Activated CD4-positive, alpha-beta T cell treated with anti-CD3 and anti-CD28 coated beads, Interleukin-2, amount 50 U/mL, for 16 hours (primary cell): ENCODE measurements around the gene CXCL14.
A peak's percentile ranks its signal among the peaks of the same experiment; 100 is the strongest.

Experiments
- DNase-seq: peaks from one replicate; pipeline ENCODE4 v3.0.0-alpha.2; 2020

Gene CXCL14

DNA sequence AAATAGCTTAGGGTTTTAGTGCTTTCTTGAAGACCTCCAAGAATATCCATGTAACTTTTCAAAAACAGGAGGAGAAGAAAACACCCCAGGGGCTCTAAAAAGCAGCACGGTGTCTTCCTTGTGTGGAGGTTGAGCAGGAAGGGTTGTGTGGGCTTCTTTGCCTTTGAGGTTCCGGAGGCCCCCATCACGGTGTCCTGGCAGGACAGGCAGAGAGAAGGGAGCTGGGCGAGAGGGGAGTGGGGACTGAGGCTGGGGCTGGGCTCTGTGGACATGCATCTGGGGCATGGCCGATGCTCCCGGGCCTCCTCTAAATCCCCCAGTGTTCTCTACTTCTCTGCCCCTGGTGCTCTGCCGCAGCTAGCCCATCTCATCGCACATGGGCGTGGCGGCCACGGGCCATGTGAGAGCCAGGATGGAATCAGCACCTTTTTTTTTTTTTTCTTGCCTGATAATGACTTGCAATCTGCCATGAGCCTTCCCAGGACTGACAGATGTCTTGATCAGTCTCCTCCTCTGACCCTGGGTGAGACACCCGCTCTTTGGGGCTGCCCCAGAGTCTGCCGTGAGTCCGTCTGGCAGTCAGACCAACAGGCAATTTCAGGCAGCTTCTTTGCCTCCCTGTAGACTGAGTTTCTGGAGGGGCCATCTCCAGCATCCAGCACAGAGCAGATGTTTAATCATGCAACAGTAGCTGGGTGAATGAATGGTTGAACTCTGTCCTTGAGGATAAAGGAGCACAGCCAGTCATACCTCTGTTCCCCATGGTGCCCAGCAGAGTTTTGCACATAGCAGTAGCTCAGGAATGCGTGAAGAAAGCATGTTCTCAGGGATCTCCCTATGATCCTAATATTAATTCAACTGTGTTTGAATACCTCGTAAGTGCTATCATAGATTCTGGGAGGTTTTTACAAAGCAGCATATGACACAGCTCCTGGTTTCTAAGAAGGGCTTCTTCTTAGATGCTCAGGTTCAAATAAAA is 12.1 kb downstream of the CXCL14 start:
- no peak for DNase-seq

DNA sequence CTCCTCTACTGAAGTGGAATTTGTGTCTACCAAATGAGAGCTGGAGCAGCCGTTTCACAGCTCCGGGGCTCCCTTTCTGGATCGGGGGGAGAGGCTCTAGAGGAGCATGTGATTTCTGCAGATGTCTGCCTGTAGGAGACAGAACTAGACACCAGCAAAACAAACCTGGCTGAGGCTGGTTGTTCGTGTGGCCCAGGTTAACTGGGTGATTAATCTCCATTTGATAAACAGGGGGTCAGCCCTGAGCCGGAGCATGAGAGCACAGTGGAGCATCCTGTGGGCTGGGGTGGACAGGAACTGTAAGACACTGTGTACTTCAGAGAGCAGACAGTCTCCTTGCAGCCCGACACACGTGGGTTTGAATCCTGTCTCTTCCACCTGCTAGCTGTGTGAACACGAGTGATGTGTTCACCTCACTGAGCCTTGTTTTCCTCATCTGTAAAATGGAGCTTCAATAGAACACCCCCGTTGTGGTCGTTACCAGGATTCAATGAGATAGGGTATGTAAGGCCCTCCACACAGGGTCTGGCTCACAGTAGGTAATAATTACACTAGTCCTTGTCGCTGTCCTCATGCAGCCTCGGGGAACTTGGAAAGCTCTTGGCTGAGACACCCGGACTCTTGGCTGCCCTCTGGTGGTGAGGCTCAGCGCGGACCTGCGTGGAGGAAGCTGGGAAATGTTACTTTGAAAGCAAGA is 12.9 kb downstream of the CXCL14 start:
- peak; percentile 66 for DNase-seq

DNA sequence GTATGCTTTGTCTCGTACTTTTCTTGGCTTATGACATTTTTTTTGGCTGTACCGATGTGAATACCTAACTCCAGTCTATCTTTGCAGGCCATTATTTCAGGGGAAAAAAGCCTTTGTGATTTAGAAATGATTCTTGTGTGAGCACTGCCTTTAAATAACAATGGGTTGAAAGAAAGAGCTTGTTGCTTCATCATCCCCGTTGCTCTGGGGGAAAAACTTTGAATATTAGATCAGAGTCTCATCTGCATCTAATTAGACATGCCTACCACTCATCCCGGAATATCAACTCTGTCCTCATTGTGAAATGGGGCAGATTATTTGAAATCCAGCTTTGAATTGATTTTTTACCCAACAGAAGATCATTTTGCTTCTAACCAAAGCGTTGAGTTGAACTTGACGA is 13.5 kb downstream of the CXCL14 start:
- no peak for DNase-seq

DNA sequence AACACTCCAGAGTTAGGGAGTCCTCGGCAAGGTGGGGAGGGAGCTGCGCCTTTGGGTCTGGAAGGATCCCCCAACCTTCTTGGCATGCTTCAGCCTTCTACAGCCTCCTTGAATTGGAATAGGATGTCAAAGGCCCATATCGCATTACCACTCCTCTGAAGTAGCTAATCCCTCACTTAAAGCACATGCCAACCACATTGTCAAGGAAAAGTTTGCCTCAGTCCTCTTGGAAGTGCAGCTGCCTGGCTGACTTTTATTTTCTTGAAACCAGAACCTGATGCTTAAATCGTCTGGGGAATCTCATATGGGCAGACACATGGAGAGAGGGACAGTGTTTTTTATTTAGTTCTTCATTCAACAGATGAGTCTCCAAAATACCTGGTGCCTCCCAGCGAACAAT is 14.5 kb downstream of the CXCL14 start:
- no peak for DNase-seq

DNA sequence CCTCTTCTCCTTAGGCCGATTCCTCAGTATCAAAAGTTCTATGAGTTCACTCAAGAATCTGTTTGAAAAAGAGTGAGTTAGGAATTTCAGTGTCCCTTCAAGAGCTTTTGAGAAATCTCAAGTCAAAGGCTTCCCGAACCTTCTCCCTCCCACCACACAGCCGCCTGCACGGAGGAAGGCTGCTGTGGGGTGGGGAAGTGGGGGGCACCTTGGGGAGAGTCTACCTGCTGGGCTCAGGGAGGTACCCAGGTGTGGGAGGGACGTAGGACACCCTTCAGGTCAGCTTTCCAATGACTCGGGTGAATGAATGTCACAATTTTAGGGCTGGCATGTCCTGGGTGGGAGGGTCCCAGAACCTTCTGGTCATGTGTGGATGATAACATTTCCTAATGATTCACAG is 17.5 kb downstream of the CXCL14 start:
- DNase-seq: no peak

DNA sequence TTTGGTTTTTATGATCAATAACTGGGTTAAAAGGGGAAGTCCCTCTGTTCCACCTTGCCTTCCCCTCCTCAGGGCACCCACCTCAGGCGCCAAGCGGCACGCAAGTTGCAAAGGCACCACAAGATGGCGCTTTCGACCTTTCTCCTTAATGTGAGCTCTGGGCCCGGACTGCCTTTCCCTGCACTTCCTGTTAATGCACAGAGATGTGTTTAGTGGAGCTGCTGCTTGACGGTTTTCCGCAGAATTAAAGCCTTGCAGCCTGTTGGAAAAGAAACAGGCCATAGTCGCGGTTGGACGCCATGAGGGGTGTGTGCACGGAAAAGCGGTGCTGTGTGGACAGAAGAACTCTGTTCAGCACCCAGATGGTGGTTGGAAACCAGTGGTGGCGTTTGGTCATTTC is 17.9 kb downstream of the CXCL14 start:
- DNase-seq: peak; percentile 75

DNA sequence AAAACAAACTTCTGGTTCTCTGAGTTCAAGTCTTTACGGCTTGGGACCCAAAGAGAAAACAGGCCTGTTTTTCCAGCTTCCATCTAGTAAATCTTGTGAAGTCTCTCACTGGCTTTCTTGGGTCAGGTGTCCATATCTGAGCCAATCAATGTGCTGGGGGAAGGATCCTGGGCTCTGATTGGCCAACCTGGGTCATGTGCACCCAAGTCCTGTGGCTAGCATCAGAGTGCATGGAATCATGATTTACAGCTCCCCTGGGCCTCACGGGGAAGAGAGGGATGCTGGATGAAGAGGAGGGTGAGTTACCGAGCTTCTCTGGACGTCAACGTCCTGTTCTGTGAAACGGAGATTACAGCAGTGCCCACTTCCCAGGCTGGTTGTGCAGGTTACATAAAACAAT is 19.4 kb downstream of the CXCL14 start:
- DNase-seq: peak; percentile 5

DNA sequence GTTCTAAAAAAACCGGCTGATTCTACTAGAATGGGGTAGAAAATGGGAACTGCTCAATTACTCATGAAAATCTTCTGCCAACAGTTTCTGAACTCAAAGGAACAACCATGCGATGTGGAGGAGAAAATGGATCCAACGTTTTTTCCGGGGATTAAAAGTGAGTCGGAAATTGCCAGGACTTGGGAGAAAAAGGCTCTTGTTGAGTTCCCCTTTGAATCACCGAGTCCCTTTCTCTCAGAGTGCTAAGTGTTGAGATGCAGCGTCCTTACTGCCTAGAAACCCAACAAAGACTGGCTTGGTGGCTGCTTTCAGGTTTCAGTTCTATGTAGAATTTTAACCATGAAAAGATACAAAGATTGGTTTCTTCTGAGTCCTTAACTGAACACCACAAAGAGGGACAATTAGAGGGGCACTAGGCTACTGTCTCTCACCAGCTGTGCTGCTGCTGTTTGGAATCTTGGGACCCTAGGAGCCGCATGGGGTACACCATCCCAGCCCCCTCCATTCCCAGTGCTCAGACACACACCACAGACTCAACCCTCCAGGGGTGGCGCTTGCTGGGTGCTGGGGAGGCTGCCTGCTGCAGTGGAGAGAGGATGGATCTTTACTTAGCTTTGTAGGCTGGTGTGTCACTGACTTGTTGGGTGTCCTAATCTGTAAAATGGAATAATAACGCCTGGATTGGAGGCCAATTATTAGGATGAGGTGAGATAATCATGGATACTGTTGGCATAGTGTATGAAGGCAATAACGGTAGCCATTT is 21.5 kb downstream of the CXCL14 start:
- DNase-seq: no peak

DNA sequence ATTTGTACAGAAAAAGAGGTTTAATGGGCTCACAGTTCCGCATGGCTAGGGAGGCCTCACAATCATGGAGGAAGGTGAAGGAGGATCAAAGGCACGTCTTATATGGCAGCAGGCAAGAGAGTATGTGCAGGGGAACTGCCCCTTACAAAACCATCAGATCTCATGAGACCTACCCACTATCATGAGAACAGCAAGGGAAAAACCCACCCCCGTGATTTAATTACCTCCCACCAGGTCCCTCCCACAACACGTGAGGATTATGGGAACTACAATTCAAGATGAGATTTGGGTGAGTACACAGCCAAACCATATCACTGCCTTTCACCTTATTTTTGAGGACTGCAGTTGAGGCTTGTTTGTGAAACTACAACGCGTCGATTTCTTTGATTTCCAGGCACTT is 22.2 kb downstream of the CXCL14 start:
- no peak for DNase-seq

DNA sequence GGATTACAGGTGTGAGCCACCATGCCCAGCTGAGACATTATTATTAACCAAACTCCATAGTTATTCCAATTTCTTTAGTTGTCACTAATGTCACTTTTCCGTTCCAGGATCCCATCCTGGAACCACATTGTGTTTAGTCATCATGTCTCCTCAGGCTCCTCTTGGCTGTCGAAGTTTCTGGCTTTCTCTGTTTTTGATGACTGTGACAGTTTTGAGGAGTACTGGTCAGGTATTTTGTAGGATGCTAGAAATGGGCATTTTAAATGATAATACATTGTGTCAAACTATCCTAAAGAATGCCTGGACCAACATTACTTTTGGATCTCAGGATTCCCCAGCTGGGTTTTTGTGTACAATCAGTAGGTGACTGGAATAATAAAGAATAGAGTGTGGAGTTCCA is 23.3 kb downstream of the CXCL14 start:
- DNase-seq: no peak

DNA sequence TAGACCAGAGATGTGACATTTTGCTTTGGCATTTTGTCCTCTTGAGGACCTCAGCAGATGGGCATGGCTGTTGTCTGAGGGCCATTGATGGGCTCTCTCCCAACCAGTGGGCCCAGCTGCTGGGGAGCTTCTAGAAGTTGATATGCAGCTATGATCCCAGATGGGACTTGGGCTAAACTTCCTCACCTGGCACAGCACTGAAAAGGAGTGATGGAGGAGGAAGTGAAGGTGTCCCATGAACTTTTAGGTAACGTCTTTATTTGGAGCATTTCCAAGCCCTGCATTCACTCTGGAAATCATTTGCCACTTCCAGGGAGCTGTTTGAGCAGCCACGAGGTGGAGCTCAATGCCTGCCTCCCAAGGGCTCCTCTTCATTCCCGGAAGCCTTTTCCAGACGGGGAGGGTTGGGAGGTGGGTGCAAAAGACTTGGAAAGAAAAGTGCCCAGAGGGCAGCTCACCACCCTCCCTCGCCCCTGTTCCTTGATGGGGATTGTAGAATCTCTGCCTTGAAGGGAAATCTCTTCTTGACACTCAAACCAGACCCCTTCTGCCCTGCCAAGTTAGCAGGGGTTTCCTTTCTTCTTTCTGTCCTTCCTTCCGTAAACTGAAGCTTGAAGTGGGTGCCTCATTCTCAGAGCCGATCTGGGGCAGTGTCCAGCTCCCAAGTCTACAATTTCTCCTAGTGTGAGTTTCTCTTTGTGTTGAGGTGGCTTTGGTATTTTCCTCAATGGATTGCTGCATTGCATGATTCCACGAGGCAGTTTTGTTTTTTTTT is 24.9 kb downstream of the CXCL14 start:
- DNase-seq: no peak

DNA sequence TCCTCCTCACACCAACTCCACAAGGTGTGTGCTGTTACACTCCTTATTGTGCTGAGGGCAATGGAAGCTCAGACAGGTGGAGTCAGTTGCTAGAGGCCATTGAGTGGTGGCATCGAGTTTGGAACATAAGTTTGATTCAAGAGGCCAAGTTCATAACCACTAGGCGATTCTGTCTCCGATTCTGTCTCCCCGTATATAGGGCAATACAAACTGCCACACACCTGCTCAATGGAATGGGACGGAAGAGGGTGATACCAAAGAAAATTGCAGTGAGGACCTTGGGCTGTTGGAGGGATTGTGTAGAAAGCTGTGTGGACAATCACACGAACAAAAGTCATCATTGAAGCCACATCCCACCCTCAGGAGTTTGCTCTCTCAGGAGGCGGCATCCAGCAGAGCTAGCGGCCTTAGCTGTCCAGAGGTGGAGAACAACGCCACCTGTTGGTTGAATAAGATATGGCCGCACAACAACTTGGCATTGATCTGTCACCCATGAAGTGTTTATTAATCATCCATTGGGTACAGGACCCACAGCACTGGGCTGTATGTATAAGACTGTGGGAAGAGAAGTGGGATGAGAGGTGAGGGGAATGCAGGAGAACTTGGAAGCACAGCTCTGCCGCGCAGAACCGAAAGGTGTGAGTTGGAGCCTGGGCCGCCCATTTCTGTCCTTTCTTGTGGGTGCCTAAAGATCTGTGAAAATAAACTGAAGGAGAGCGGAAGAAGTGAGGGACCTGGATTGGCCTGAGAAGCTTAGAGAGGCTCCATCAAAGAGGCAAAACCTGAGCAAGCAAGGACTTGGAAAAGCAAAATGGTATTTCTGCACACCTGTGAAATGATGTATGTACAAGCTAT is 27.0 kb downstream of the CXCL14 start:
- DNase-seq: peak; percentile 71

DNA sequence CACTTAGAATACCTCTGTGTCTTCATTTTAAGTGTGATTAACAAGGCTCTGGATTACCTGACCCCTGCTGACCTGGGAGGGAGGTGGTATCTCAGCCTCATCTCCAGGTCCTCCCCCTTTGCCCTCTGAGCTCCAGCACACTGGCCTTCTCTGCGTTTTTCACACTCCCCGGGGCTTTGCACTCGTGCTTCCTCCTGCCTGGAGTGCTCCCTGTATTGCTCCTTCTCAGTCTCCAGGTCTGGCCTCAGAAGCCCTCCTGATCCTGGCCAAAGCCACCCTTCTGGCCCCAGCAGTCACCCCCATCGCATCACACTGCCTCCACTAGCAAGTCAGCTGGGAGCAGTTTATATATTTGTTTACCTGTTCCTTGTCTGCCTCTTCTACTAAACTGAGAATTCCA is 29.4 kb downstream of the CXCL14 start:
- DNase-seq: no peak

DNA sequence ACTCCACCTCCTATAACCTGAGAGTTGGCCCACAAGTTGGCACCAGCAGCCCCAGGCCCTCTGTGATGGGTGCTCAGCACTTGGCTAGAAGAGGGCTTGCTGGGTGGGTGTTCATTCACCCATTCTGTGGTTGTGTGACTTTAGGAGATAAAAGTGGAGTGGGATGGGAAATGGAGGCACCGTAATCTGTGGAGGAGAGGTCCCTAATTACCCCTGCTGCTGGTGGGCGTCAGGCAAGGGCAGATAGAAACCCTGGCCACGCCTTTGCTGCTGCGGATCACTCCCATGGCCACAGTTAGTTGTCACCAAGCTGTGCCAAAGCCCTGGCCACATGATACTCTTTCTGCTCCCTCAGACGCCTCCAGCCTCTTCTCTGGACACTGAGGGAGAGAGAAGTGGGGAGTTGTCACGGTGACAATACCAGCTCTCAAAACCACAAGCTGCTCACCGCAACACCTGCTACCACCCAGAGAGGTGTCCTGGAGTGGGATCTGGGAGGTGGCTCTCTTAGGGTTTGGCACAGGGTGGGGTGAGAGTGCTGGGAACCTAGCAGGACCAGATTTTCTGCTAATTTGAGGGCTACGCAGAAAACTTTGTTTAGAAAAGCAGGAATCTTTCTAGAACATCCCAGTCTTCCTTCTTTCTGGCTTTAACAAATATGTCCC is 31.1 kb downstream of the CXCL14 start:
- DNase-seq: no peak

DNA sequence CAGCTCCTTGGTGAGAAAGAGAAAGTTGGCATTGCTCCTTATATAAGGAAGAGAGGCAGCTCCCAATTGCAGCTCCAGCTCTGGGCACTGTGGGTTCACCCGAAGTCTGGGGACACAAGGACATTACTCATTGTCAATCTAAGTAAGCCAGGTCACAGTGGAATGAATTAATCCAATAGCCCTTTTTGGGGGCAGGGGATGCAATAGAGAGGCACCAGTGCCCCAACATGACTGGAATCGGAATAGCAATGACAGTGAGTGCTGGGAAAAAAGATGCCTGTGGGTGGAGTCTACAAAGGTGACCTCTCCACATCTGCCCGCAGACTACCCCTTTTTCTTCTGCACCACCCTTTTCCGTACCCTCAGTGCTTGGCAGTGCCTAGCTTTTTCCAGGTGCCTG is 31.9 kb downstream of the CXCL14 start:
- no peak for DNase-seq

DNA sequence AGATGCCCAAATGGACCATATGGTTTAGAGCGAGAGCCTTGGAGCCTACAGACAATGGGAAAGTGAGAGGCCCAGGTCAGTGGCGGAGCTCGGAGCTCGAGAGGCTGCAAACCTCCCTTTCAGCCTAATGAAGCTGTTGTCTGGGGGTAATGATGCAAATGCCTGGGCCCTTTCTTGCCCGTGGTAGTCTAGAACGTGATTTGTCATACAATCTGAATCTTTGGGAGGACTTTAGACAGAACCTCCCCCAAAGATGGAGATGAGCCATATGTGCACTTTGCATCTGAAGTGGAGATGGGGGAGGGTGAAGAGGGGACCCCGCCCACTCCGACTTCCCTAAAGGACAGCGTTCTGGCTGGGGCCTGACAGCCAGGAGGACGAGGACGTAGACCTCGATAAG is 32.7 kb downstream of the CXCL14 start:
- no peak for DNase-seq

DNA sequence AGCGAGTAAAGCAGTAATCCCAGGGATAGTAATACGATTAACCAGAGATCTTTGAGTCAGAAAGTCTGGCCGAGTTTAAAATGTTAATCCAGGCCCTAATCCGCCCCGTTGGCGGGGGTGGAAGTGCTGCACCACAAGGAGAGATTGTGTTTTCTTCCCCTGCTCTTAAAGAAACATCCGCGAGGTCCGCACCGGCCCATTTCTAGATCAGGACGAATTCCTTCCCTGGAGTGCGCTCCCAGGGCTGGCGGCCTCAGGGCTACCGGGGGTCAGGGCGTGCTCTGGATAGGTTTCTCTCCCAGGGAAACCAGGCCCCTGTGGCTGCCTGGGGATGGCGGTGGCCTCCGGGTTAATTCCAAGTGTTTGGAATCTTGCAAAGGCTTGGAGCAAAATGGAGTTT is 33.7 kb downstream of the CXCL14 start:
- no peak for DNase-seq

DNA sequence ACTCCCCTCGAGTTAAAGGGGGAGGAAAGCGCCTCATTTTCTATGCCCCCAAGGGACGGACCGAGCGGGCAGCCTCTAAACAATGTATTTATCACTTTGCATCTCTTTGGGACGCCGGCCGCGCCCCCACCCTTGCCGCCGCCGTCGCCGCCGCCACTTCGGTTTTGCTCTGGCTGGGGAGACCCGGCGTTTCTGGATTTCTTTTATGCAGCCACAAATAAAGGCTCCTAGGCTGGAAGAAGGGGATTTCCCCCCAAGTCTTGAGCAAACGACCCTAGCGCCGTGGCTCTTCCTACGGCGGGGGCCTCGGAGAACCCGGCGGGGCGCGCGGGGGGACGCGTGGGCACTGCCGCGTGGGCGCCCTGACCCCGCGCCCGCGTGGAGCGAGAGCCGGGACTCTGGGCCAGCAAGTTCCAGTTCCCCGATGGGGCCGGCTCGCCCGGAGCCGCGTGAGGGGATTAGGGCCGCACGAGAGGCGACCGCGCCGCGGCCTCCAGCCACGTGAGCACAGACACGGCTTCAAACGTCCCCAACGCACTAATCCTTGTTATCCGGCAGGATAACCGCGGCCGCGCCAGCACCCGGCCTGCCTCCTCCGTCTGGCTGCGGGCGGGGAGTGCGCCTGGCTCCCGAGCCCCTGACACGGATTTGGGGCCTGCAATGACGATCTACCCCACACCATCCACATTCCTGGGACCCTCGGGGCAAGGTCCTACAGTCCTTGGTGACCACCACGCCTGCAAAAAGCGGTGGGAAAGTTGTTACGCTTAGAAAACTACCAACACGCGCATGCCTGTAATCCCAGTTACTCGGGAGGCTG is 35.1 kb downstream of the CXCL14 start:
- DNase-seq: no peak

DNA sequence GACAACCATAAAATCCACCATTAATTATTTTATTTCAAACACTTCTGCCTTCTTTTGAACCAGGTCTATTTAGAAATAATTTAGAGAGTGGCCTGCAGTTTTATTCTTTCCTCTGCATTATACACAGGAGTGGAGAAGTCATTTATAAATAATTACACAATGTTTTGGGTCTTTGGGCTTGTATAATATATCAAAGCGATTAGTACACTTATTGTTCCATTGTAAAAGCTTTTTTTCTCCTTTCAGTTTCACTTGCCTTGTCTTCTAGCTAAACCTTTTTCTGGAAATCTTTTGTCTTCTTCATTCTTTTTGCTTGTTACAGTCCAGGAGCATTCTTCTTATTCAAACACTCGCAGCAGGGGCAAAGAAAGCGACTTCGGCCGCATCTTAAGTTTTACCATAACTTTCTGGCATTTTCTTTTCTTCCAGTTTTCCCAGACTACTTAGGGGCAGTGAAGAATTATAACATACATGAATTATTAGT is 35.7 kb downstream of the CXCL14 start:
- no peak for DNase-seq
